SK-N-SH treated with all-trans-retinoic acid at 6 μM for 48 hours (cell line): ENCODE results near the gene RABGAP1L.
A peak's percentile ranks its signal among the peaks of the same experiment; 100 is the strongest.

Source experiments
- ATAC-seq: fragments of 200-7000 bp; cut with Tn5 transposase; 3 replicates; pipeline ENCODE4 v1.9.1; 2020; ENCODE audit warnings: mild to moderate bottlenecking, moderate library complexity
- ARNTL ChIP-seq: fragments of 450-650 bp; formaldehyde crosslinking; IDR thresholded peaks from 2 replicates; pipeline ENCODE4 v1.5.0; 2020; ENCODE audit warnings: low read depth, mild to moderate bottlenecking, moderate library complexity, borderline replicate concordance
- BACH2 ChIP-seq: fragments of 250-450 bp; sonication (Bioruptor Pico); IDR thresholded peaks from 2 replicates; pipeline ENCODE4 v1.9.0; 2021; ENCODE audit warnings: mild to moderate bottlenecking, borderline replicate concordance
- CSDC2 ChIP-seq: fragments of 250-450 bp; sonication (Bioruptor Pico); IDR thresholded peaks from 2 replicates; pipeline ENCODE4 v1.5.0; 2020; ENCODE audit warnings: mild to moderate bottlenecking, moderate library complexity
- CSRNP3 ChIP-seq: fragments of 250-450 bp; sonication (Bioruptor Pico); IDR thresholded peaks from 2 replicates; pipeline ENCODE4 v1.5.1; 2021; ENCODE audit warnings: mild to moderate bottlenecking, moderate library complexity
- ISL1 ChIP-seq: fragments of 250-450 bp; sonication (Bioruptor Pico); IDR thresholded peaks from 2 replicates; pipeline ENCODE4 v2.1.2; 2022; ENCODE audit warnings: mild to moderate bottlenecking, moderate library complexity
- OSR1 ChIP-seq: fragments of 250-450 bp; sonication (Bioruptor Pico); IDR thresholded peaks from 2 replicates; pipeline ENCODE4 v1.8.0; 2022; ENCODE audit warnings: moderate library complexity, mild to moderate bottlenecking, inconsistent platforms
- PPARA ChIP-seq: fragments of 250-450 bp; sonication (Bioruptor Pico); IDR thresholded peaks from 2 replicates; pipeline ENCODE4 v1.5.0; 2020; ENCODE audit warnings: mild to moderate bottlenecking, borderline replicate concordance
- RARB ChIP-seq: fragments of 250-450 bp; sonication (Bioruptor Pico); IDR thresholded peaks from 2 replicates; pipeline ENCODE4 v1.8.0; 2021; ENCODE audit warnings: mild to moderate bottlenecking, moderate library complexity
- SNAI2 ChIP-seq: fragments of 250-450 bp; sonication (Bioruptor Pico); IDR thresholded peaks from 2 replicates; pipeline ENCODE4 v1.5.0; 2020; ENCODE audit warnings: mild to moderate bottlenecking, moderate library complexity
- TCF4 ChIP-seq: fragments of 250-450 bp; sonication (Bioruptor Pico); IDR thresholded peaks from 2 replicates; pipeline ENCODE4 v1.8.0; 2021; ENCODE audit warnings: mild to moderate bottlenecking, moderate library complexity, borderline replicate concordance
- TOX ChIP-seq: fragments of 250-450 bp; sonication (Bioruptor Pico); IDR thresholded peaks from 2 replicates; pipeline ENCODE4 v1.8.0; 2021; ENCODE audit warnings: mild to moderate bottlenecking, moderate library complexity, borderline replicate concordance
- ZC3H10 ChIP-seq: fragments of 250-450 bp; sonication (Bioruptor Pico); IDR thresholded peaks from 2 replicates; pipeline ENCODE4 v1.5.1; 2021; ENCODE audit warnings: mild to moderate bottlenecking, moderate library complexity
- ZFP3 ChIP-seq: fragments of 250-450 bp; sonication (Bioruptor Pico); IDR thresholded peaks from 2 replicates; pipeline ENCODE4 v1.5.0; 2020; ENCODE audit warnings: mild to moderate bottlenecking, moderate library complexity
- ZFP30 ChIP-seq: fragments of 450-650 bp; formaldehyde crosslinking; IDR thresholded peaks from 2 replicates; pipeline ENCODE4 v1.5.0; 2022; ENCODE audit warnings: mild to moderate bottlenecking, moderate library complexity
- ZNF565 ChIP-seq: fragments of 450-650 bp; formaldehyde crosslinking; conservative IDR thresholded peaks from 2 replicates; pipeline ENCODE4 v1.5.0; 2020; ENCODE audit warnings: low read depth, mild to moderate bottlenecking, moderate library complexity
- ZNF70 ChIP-seq: fragments of 450-650 bp; formaldehyde crosslinking; IDR thresholded peaks from 2 replicates; pipeline ENCODE4 v1.5.0; 2020; ENCODE audit warnings: mild to moderate bottlenecking, moderate library complexity
- ZNF8 ChIP-seq: fragments of 450-650 bp; formaldehyde crosslinking; IDR thresholded peaks from 2 replicates; pipeline ENCODE4 v1.5.0; 2020; ENCODE audit warnings: mild to moderate bottlenecking, moderate library complexity
- TF ChIP-seq, protein P1 (sequence below): fragments of 250-450 bp; sonication (Bioruptor Pico); IDR thresholded peaks from 2 replicates; pipeline ENCODE4 v1.5.1; 2020; ENCODE audit warnings: low read depth, mild to moderate bottlenecking, moderate library complexity
- TF ChIP-seq, protein P2 (sequence below): fragments of 250-450 bp; sonication (Bioruptor Pico); IDR thresholded peaks from 2 replicates; pipeline ENCODE4 v1.5.0; 2020; ENCODE audit warnings: mild to moderate bottlenecking, moderate library complexity
- TF ChIP-seq, protein P3 (sequence below): fragments of 250-450 bp; sonication (Bioruptor Pico); IDR thresholded peaks from 2 replicates; pipeline ENCODE4 v1.8.0; 2021; ENCODE audit warnings: low read depth, mild to moderate bottlenecking, moderate library complexity, borderline replicate concordance

The RABGAP1L gene

DNA sequence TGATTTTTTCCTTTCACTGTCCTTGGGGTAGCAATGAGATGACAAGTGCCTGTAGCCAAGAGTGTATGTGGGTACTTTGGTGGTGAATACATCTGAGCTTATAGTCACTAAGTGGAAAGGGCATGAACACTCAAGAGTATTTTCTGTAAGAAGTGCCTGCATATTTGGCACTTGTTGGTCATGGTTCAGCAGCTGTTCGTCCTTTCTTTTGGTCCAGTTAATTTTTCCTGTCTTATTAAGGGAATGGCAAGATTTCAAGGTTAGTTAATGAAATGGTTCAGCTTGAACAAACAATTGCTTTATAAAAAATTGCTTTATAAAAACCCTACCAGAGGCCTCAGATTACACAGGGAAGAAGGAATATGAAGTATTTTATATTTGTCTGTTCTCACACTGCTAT lies 239.9 kb downstream of the RABGAP1L start:
- TF ChIP-seq PPARA (CRISPR knock-in tag) (no peak), ZC3H10 (CRISPR knock-in tag) (no peak), ISL1 (CRISPR knock-in tag) (no peak)
- TF ChIP-seq, protein P1, sequence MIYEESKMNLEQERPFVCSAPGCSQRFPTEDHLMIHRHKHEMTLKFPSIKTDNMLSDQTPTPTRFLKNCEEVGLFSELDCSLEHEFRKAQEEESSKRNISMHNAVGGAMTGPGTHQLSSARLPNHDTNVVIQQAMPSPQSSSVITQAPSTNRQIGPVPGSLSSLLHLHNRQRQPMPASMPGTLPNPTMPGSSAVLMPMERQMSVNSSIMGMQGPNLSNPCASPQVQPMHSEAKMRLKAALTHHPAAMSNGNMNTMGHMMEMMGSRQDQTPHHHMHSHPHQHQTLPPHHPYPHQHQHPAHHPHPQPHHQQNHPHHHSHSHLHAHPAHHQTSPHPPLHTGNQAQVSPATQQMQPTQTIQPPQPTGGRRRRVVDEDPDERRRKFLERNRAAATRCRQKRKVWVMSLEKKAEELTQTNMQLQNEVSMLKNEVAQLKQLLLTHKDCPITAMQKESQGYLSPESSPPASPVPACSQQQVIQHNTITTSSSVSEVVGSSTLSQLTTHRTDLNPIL (CRISPR knock-in tag), result no peak
- no peak for ATAC-seq

DNA sequence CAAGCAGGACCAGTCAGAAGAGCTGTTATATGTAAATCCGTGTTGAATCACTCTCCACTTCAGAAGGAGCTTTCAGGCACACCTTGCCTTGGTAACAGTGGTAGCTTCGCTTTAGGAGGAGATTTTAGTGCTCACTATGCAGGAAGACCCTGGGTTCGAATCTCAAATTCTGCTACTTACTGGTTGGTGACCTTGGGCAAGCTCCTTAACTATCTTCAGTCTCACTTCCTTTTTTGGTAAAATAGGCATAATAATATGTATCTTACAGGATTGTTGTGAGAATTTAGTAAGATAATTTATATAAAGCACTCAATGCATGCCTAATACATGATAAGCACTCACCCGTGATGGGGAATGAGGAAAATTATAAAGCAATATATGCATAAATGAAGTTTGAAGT lies 241.8 kb downstream of the RABGAP1L start:
- TF ChIP-seq, protein P2, sequence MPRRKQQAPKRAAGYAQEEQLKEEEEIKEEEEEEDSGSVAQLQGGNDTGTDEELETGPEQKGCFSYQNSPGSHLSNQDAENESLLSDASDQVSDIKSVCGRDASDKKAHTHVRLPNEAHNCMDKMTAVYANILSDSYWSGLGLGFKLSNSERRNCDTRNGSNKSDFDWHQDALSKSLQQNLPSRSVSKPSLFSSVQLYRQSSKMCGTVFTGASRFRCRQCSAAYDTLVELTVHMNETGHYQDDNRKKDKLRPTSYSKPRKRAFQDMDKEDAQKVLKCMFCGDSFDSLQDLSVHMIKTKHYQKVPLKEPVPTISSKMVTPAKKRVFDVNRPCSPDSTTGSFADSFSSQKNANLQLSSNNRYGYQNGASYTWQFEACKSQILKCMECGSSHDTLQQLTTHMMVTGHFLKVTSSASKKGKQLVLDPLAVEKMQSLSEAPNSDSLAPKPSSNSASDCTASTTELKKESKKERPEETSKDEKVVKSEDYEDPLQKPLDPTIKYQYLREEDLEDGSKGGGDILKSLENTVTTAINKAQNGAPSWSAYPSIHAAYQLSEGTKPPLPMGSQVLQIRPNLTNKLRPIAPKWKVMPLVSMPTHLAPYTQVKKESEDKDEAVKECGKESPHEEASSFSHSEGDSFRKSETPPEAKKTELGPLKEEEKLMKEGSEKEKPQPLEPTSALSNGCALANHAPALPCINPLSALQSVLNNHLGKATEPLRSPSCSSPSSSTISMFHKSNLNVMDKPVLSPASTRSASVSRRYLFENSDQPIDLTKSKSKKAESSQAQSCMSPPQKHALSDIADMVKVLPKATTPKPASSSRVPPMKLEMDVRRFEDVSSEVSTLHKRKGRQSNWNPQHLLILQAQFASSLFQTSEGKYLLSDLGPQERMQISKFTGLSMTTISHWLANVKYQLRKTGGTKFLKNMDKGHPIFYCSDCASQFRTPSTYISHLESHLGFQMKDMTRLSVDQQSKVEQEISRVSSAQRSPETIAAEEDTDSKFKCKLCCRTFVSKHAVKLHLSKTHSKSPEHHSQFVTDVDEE (CRISPR knock-in tag), result no peak
- TF ChIP-seq ZC3H10 (CRISPR knock-in tag) (no peak), ZFP3 (CRISPR knock-in tag) (no peak)
- TF ChIP-seq, all 23 proteins: peak for 0
- ATAC-seq, result no peak

GRCh38 chr1:174405219-174405618 lies 245.9 kb downstream of the RABGAP1L start:
- ATAC-seq, result peak; percentile 18; the same call in 2 of the 3 replicates
- TF ChIP-seq BACH2, result no peak
- TF ChIP-seq, all 23 proteins: peak for 0

DNA sequence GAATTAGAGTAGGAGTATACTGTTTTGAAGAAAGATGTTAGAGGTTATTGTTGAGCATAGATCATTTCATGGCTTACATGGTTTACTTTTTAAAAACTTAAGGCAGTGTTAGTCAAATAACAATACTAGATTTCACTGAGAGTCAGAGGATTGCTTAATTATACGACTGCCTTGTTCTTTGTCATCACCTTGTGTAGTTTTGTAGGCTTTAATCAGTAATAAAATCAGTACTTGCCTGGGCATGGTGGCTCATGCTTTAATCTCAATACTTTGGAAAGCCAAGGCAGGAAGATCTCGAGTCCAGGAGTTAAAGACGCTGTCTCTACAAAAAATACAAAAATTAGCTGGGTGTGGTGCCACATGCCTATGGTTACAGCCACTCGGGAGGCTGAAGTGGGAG lies 247.1 kb downstream of the RABGAP1L start:
- no peak for ATAC-seq
- TF ChIP-seq ZFP3 (CRISPR knock-in tag) (no peak), CSDC2 (CRISPR knock-in tag) (no peak), ZNF565 (no peak), BACH2 (no peak), TCF4 (CRISPR knock-in tag) (no peak), OSR1 (CRISPR knock-in tag) (no peak), ZNF70 (CRISPR knock-in tag) (no peak), CSRNP3 (no peak), ZNF8 (no peak), ISL1 (CRISPR knock-in tag) (no peak), ZC3H10 (CRISPR knock-in tag) (no peak), ARNTL (CRISPR knock-in tag) (no peak), RARB (CRISPR knock-in tag) (no peak), PPARA (CRISPR knock-in tag) (no peak), SNAI2 (CRISPR knock-in tag) (no peak), ZFP30 (CRISPR knock-in tag) (no peak), TOX (CRISPR knock-in tag) (no peak)
- TF ChIP-seq, protein P2 (CRISPR knock-in tag), result no peak
- TF ChIP-seq, protein P1 (CRISPR knock-in tag), result no peak
- TF ChIP-seq, protein P3, sequence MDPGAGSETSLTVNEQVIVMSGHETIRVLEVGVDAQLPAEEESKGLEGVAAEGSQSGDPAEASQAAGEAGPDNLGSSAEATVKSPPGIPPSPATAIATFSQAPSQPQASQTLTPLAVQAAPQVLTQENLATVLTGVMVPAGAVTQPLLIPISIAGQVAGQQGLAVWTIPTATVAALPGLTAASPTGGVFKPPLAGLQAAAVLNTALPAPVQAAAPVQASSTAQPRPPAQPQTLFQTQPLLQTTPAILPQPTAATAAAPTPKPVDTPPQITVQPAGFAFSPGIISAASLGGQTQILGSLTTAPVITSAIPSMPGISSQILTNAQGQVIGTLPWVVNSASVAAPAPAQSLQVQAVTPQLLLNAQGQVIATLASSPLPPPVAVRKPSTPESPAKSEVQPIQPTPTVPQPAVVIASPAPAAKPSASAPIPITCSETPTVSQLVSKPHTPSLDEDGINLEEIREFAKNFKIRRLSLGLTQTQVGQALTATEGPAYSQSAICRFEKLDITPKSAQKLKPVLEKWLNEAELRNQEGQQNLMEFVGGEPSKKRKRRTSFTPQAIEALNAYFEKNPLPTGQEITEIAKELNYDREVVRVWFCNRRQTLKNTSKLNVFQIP (CRISPR knock-in tag), result no peak
- TF ChIP-seq, all 23 proteins: peak for 0
